Erythroblast (primary cell): ENCODE results near the gene DNAH17.

Experiments
- GATA1 ChIP-seq: IDR thresholded peaks from 2 replicates; pipeline ENCODE4 v1.6.1; 2011; ENCODE audit warnings: low read depth, mild to moderate bottlenecking, control low read depth, low read length, moderate library complexity
- POLR2A ChIP-seq: IDR thresholded peaks from 2 replicates; pipeline ENCODE4 v1.6.1; 2011; ENCODE audit warnings: mild to moderate bottlenecking, low read length

GRCh38 chr17:78401246-78401645 lies 175.9 kb downstream of the DNAH17 start:
- TF ChIP-seq GATA1 (no peak), POLR2A (no peak)
